Measurements from ENCODE around the gene SPP2.

The SPP2 gene

DNA sequence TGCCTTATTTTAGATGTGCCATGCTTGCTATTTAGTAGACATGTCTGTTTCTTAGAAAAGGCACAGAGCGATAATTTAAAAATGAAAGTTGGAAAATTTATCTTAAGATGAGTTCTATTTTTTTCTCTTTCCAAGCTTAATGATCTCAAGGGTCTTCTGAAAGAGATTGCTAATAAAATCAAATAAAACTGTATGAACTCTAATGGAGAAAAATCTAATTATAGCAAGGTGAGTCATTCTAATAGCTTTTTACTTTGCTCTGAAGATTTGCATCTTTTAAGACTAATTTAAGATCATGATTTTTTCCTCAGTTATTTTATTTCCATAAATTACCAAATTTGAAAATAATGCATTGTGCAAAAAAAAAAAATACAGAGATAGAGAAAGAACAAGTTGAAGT lies 36.1 kb upstream of the SPP2 start:
- DNase-seq (ENCODE audit: low read depth in 1 of 2, low spot score in 1 of 2), result no peak
- Histone ChIP-seq H3K27me3 (ENCODE audit: insufficient read depth, poor library complexity, severe bottlenecking) (peaks cover 15% of the 10 kb centered on the region), H3K4me3 (replicated peaks; ENCODE audit: insufficient read depth, low read length) (no peak overlapping the region), H3K27ac (replicated peaks) (no peak overlapping the region)
- no peak for TF ChIP-seq SPI1 (IDR thresholded peaks at IDR 0.05; ENCODE audit: borderline replicate concordance, low read depth)
- TF ChIP-seq POLR2AphosphoS5 (IDR thresholded peaks at IDR 0.05; ENCODE audit: low read depth), result no peak
- TF ChIP-seq, protein P1, sequence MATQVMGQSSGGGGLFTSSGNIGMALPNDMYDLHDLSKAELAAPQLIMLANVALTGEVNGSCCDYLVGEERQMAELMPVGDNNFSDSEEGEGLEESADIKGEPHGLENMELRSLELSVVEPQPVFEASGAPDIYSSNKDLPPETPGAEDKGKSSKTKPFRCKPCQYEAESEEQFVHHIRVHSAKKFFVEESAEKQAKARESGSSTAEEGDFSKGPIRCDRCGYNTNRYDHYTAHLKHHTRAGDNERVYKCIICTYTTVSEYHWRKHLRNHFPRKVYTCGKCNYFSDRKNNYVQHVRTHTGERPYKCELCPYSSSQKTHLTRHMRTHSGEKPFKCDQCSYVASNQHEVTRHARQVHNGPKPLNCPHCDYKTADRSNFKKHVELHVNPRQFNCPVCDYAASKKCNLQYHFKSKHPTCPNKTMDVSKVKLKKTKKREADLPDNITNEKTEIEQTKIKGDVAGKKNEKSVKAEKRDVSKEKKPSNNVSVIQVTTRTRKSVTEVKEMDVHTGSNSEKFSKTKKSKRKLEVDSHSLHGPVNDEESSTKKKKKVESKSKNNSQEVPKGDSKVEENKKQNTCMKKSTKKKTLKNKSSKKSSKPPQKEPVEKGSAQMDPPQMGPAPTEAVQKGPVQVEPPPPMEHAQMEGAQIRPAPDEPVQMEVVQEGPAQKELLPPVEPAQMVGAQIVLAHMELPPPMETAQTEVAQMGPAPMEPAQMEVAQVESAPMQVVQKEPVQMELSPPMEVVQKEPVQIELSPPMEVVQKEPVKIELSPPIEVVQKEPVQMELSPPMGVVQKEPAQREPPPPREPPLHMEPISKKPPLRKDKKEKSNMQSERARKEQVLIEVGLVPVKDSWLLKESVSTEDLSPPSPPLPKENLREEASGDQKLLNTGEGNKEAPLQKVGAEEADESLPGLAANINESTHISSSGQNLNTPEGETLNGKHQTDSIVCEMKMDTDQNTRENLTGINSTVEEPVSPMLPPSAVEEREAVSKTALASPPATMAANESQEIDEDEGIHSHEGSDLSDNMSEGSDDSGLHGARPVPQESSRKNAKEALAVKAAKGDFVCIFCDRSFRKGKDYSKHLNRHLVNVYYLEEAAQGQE (IDR thresholded peaks at IDR 0.05; ENCODE audit: insufficient replicate concordance, low read depth), result no peak
- no peak for TF ChIP-seq GABPA (IDR thresholded peaks at IDR 0.05; ENCODE audit: low read depth)
- TF ChIP-seq, protein P2, sequence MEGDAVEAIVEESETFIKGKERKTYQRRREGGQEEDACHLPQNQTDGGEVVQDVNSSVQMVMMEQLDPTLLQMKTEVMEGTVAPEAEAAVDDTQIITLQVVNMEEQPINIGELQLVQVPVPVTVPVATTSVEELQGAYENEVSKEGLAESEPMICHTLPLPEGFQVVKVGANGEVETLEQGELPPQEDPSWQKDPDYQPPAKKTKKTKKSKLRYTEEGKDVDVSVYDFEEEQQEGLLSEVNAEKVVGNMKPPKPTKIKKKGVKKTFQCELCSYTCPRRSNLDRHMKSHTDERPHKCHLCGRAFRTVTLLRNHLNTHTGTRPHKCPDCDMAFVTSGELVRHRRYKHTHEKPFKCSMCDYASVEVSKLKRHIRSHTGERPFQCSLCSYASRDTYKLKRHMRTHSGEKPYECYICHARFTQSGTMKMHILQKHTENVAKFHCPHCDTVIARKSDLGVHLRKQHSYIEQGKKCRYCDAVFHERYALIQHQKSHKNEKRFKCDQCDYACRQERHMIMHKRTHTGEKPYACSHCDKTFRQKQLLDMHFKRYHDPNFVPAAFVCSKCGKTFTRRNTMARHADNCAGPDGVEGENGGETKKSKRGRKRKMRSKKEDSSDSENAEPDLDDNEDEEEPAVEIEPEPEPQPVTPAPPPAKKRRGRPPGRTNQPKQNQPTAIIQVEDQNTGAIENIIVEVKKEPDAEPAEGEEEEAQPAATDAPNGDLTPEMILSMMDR (IDR thresholded peaks at IDR 0.05; ENCODE audit: insufficient read depth, low read length), result no peak

DNA sequence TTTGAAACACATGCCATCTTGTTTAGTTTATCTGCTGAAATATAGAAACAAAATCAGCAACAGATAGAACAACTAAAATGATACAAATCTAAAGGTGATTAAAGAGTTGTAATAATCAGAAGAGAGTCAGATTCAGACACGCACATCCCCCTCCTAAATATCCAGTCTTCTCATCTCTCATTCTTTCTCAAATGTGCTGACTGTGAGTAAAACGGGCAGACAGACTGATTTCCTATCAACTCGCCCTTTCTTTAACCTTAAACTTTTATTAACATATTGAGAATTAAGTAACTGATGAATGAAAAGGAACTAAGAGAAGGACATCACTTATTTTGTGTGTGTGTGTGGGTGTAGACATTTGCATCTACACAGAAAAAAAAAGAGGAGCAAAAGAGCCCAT lies 34.6 kb upstream of the SPP2 start:
- TF ChIP-seq, protein P1 (IDR thresholded peaks at IDR 0.05; ENCODE audit: insufficient replicate concordance, low read depth), result no peak
- TF ChIP-seq POLR2AphosphoS5 (IDR thresholded peaks at IDR 0.05; ENCODE audit: low read depth) (no peak), GABPA (IDR thresholded peaks at IDR 0.05; ENCODE audit: low read depth) (no peak), SPI1 (IDR thresholded peaks at IDR 0.05; ENCODE audit: borderline replicate concordance, low read depth) (no peak)
- TF ChIP-seq, protein P2 (IDR thresholded peaks at IDR 0.05; ENCODE audit: insufficient read depth, low read length), result no peak
- no peak overlapping the region for H3K4me3 ChIP-seq (replicated peaks; ENCODE audit: insufficient read depth, low read length)
- no peak for DNase-seq (ENCODE audit: low read depth in 1 of 2, low spot score in 1 of 2)

DNA sequence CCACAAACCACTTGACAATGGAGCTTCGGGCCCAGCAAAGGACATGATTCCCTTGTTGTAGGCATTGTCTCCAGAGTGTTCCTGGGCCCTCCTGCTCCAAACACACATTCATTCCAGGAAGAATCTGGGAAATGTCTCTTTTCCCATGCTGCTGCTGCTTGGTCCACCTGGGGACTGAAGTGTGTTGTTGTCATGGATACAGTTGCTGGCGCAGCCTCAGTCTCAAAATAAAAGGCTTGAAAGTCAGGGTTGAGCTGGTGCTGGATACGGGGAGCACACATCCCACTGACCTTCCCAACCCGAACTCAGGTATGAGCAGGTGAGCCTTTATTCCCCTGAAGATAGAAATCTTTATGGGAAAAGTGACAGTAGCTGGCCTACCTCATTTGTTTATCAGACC lies 30.6 kb upstream of the SPP2 start:
- TF ChIP-seq, protein P2 (IDR thresholded peaks at IDR 0.05; ENCODE audit: insufficient read depth, low read length), result no peak
- TF ChIP-seq SPI1 (IDR thresholded peaks at IDR 0.05; ENCODE audit: borderline replicate concordance, low read depth) (no peak), POLR2AphosphoS5 (IDR thresholded peaks at IDR 0.05; ENCODE audit: low read depth) (no peak), GABPA (IDR thresholded peaks at IDR 0.05; ENCODE audit: low read depth) (no peak)
- TF ChIP-seq, protein P1 (IDR thresholded peaks at IDR 0.05; ENCODE audit: insufficient replicate concordance, low read depth), result no peak
- H3K4me3 ChIP-seq (replicated peaks; ENCODE audit: insufficient read depth, low read length), result no peak overlapping the region
- H3K27ac ChIP-seq (replicated peaks), result no peak overlapping the region
- no peak for DNase-seq (ENCODE audit: low read depth in 1 of 2, low spot score in 1 of 2)
- H3K27me3 ChIP-seq (ENCODE audit: insufficient read depth, poor library complexity, severe bottlenecking), result peaks cover 10% of the 10 kb centered on the region

More for the DNA sequence above, 34.6 kb upstream of the SPP2 start:
- Histone ChIP-seq H3K27ac (replicated peaks) (no peak overlapping the region), H3K27me3 (ENCODE audit: insufficient read depth, poor library complexity, severe bottlenecking) (peaks cover 15% of the 10 kb centered on the region)
